K562 (cell line): ENCODE data around the gene STK16. TPM values are rescaled to one million over a fixed set of nuclear protein-coding genes. Genes with fewer than 3 reads are reported as not detected.

Source experiments
- ARNT ChIP-seq, 2 experiments: fragments of 450-650 bp; IDR thresholded peaks; 2 replicates each; pipeline ENCODE4 v1.6.1; 2016; ENCODE audit warnings: mild to moderate bottlenecking in 1 of 2
- BCLAF1 ChIP-seq, 2 experiments: fragments of 450-650 bp in 1 of 2; IDR thresholded peaks; 2 replicates each; pipeline ENCODE4 v1.6.1; 2011 to 2017; ENCODE audit warnings: low read depth in 2 of 2, antibody characterized with exemption in 1 of 2, borderline replicate concordance in 1 of 2, low read length in 1 of 2, mild to moderate bottlenecking in 1 of 2, mixed read lengths in 1 of 2; ENCODE audit not compliant: control insufficient read depth in 1 of 2
- CEBPG ChIP-seq, 3 experiments: fragments of 200-800 bp in 1 of 3; sonication (Bioruptor generic) in 1 of 3; sonication (generic) in 1 of 3; formaldehyde crosslinking in 1 of 3; IDR thresholded peaks in 2 of 3; conservative IDR thresholded peaks in 1 of 3; 2 replicates each; pipeline versions ENCODE4 v1.6.1 to v1.8.0; 2016 to 2022; ENCODE audit warnings: missing compliant biosample characterization in 2 of 3, missing genetic modification characterization in 2 of 3, mild to moderate bottlenecking in 1 of 3, missing genetic modification reagents in 1 of 3
- FOXJ2 ChIP-seq: fragments of 200-800 bp; sonication (Bioruptor generic); IDR thresholded peaks from 2 replicates; pipeline ENCODE4 v1.6.1; 2016; ENCODE audit warnings: missing genetic modification characterization, missing compliant biosample characterization
- HNRNPK ChIP-seq: fragments of 200-400 bp; formaldehyde crosslinking; IDR thresholded peaks from one replicate; pipeline ENCODE4 v1.6.1; 2018; ENCODE audit warnings: mild to moderate bottlenecking, low read depth, low read length; ENCODE audit not compliant: poor library complexity, severe bottlenecking
- MBD2 ChIP-seq: sonication (generic); IDR thresholded peaks from 2 replicates; pipeline ENCODE4 v1.6.1; 2016; ENCODE audit warnings: low read depth, borderline replicate concordance
- MYNN ChIP-seq, 2 experiments: sonication (generic); formaldehyde crosslinking in 1 of 2; IDR thresholded peaks; 2 replicates each; pipeline versions ENCODE4 v1.5.0 to v1.6.1; 2016 to 2020; ENCODE audit warnings: antibody characterized with exemption in 1 of 2, missing genetic modification reagents in 1 of 2
- NBN ChIP-seq: fragments of 450-650 bp; IDR thresholded peaks from 2 replicates; pipeline ENCODE4 v1.6.1; 2016; ENCODE audit warnings: low read depth, mild to moderate bottlenecking
- NFIX ChIP-seq: fragments of 250-450 bp; sonication (Bioruptor Pico); IDR thresholded peaks from 2 replicates; pipeline ENCODE4 v1.4.0; 2020; ENCODE audit warnings: low read depth, mild to moderate bottlenecking, moderate library complexity
- POLR2A ChIP-seq: fragments of 450-650 bp; conservative IDR thresholded peaks from 2 replicates; pipeline ENCODE4 v1.6.1; 2016
- PPARD ChIP-seq: fragments of 250-450 bp; sonication (Bioruptor Pico); IDR thresholded peaks from 2 replicates; pipeline ENCODE4 v1.8.0; 2022; ENCODE audit warnings: inconsistent platforms, mild to moderate bottlenecking, moderate library complexity
- SETDB1 ChIP-seq: IDR thresholded peaks from one replicate; pipeline ENCODE4 v1.6.1; 2012; ENCODE audit warnings: low read length, control low read depth, inconsistent platforms
- SMAD3 ChIP-seq: fragments of 450-650 bp; formaldehyde crosslinking; conservative IDR thresholded peaks from 2 replicates; pipeline ENCODE4 v1.4.0; 2020; ENCODE audit warnings: mild to moderate bottlenecking
- SNRNP70 ChIP-seq: fragments of 200-400 bp; formaldehyde crosslinking; optimal IDR thresholded peaks from 2 replicates; pipeline ENCODE3; 2017; ENCODE audit warnings: low read depth, low read length
- STAG1 ChIP-seq: sonication (generic); formaldehyde crosslinking; IDR thresholded peaks from 2 replicates; pipeline ENCODE4 v1.5.0; 2020; ENCODE audit warnings: missing genetic modification reagents, borderline replicate concordance
- TBP ChIP-seq: optimal IDR thresholded peaks from 2 replicates; pipeline ENCODE3; 2011; ENCODE audit warnings: low read depth, low read length, improper control_type of control experiment
- TRIM24 ChIP-seq, 2 experiments: fragments of 450-650 bp; IDR thresholded peaks; 2 replicates each; pipeline ENCODE4 v1.6.1; 2016
- ZNF12 ChIP-seq: sonication (generic); formaldehyde crosslinking; IDR thresholded peaks from 2 replicates; pipeline ENCODE4 v1.4.0; 2020; ENCODE audit warnings: mild to moderate bottlenecking, missing genetic modification reagents
- ZNF124 ChIP-seq: sonication (generic); formaldehyde crosslinking; IDR thresholded peaks from 2 replicates; pipeline ENCODE4 v1.8.1; 2022; ENCODE audit warnings: missing genetic modification reagents
- ZNF274 ChIP-seq: IDR thresholded peaks from 2 replicates; pipeline ENCODE4 v1.6.1; 2011; ENCODE audit warnings: low read depth, mild to moderate bottlenecking, low read length, moderate library complexity, borderline replicate concordance
- ZNF280B ChIP-seq: fragments of 250-450 bp; sonication (Bioruptor Pico); IDR thresholded peaks from 2 replicates; pipeline ENCODE4 v1.5.1; 2021; ENCODE audit warnings: mild to moderate bottlenecking
- ZNF311 ChIP-seq: fragments of 250-450 bp; sonication (Bioruptor Pico); IDR thresholded peaks from 2 replicates; pipeline ENCODE4 v1.4.0; 2020; ENCODE audit warnings: mild to moderate bottlenecking, moderate library complexity
- ZNF589 ChIP-seq: fragments of 200-800 bp; sonication (Bioruptor generic); IDR thresholded peaks from 2 replicates; pipeline ENCODE4 v1.6.1; 2016; ENCODE audit warnings: low read depth, missing genetic modification characterization, missing compliant biosample characterization
- polyA plus RNA-seq, 8 experiments: library from polyadenylated mRNA; depleted of rRNA in 4 of 8; stranded (reverse) in 5 of 8; unstranded in 3 of 8; fragments of >200 nt; fragmentation: Nextera tagmentation in 2 of 8; fragmentation: Illumina TruSeq in 1 of 8; extraction: Ambion mirVana in 2 of 8; extraction: Trizol in 1 of 8; gene quantifications; 2 replicates each; pipeline versions ENCODE4 v1.2.1 to v1.2.3, GENCODE V29; 2011 to 2014; ENCODE audit warnings: inconsistent platforms in 1 of 8, missing spikeins in 1 of 8
- total RNA-seq, 7 experiments: library from RNA; depleted of rRNA in 6 of 7; stranded (reverse); fragments of >200 nt in 6 of 7; fragmentation: Illumina TruSeq in 2 of 7; extraction: Trizol in 2 of 7; gene quantifications; 2 replicates each; pipeline versions ENCODE4 v1.2.1 to v1.2.3, GENCODE V29; 2011 to 2021; ENCODE audit warnings: low replicate concordance in 1 of 7

The STK16 gene
- total and polyA plus RNA-seq, 9 of the 15 experiments (the other 6 are each of a cell fraction or from before 2014, with no cell fraction given): 5.4 to 36.2 (median 17.8) TPM

- no peak for TF ChIP-seq ZNF280B (CRISPR knock-in tag)
- no peak for TF ChIP-seq FOXJ2 (tag)
- no peak for TF ChIP-seq NFIX (CRISPR knock-in tag)
- no peak for TF ChIP-seq ZNF12
- peak in 1 of 2 experiments; percentile 22; a peak in 1 of 4 replicates for TF ChIP-seq ARNT (IDR thresholded peaks at IDR 0.05)
- no peak for TF ChIP-seq NBN
- no peak for TF ChIP-seq SETDB1
- peak; percentile 57 for TF ChIP-seq TBP
- TF ChIP-seq PPARD (CRISPR knock-in tag): no peak
- no peak for TF ChIP-seq SNRNP70
- peak; percentile 72; the same call in 1 of the 2 replicates for TF ChIP-seq POLR2A
- TF ChIP-seq BCLAF1 (IDR thresholded peaks at IDR 0.05; ENCODE audit: borderline replicate concordance in 1 of 2, control insufficient read depth in 1 of 2, low read depth in 2 of 2, low read length in 1 of 2): no peak
- TF ChIP-seq TRIM24 (IDR thresholded peaks at IDR 0.05): no peak
- TF ChIP-seq MYNN (IDR thresholded peaks at IDR 0.05): no peak
- no peak for TF ChIP-seq MYNN (CRISPR knock-in tag; IDR thresholded peaks at IDR 0.05)
- no peak for TF ChIP-seq ZNF589 (CRISPR knock-in tag)
- no peak for TF ChIP-seq ZNF274
- no peak for TF ChIP-seq HNRNPK
- TF ChIP-seq MBD2: no peak
- TF ChIP-seq CEBPG (CRISPR knock-in tag; IDR thresholded peaks at IDR 0.05): no peak
- no peak for TF ChIP-seq CEBPG (tag; conservative IDR thresholded peaks at IDR 0.05 in 1 of 2, IDR thresholded peaks at IDR 0.05 in 1 of 2)
- TF ChIP-seq ZNF124 (CRISPR knock-in tag): no peak
- TF ChIP-seq SMAD3 (CRISPR knock-in tag): no peak
- no peak for TF ChIP-seq ZNF311
- no peak for TF ChIP-seq STAG1 (CRISPR knock-in tag)
These were observed 49.4 kb downstream of the STK16 start (continued) for GRCh38 chr2:219294356-219295351.
